ENCODE measurements around the gene MISP.
"Not testable (repeated sequence)": the region's sequence is repeated elsewhere in the genome, so short reads cannot be mapped to it uniquely, and the experiment has no call there.

The MISP gene

GRCh38 chr19:737591-738093 lies 13.3 kb upstream of the MISP start:
- Histone ChIP-seq H3K9me3 (ENCODE audit: control insufficient read depth, low read length) (no peaks in the 10 kb centered on the region), H3K36me3 (ENCODE audit: control insufficient read depth, insufficient read depth, low read length) (no peaks in the 10 kb centered on the region), H3K27me3 (ENCODE audit: control insufficient read depth, insufficient read depth, low read length, poor library complexity, severe bottlenecking) (no peaks in the 10 kb centered on the region), H3K27ac (ENCODE audit: insufficient read depth, low read depth, low read length, poor library complexity, severe bottlenecking) (no peak overlapping the region), H3K4me1 (ENCODE audit: control insufficient read depth, insufficient read depth, low read length) (no peaks in the 10 kb centered on the region), H3K4me3 (ENCODE audit: insufficient read depth, low read depth, low read length) (no peak overlapping the region)
- 43 to 45% methylated on average over 22 of the region's 22 CpGs for WGBS, 2 experiments

- Histone ChIP-seq H3K27me3 (ENCODE audit: control insufficient read depth, insufficient read depth, low read length, poor library complexity, severe bottlenecking) (no peaks in the 10 kb centered on the region), H3K27ac (ENCODE audit: insufficient read depth, low read depth, low read length, poor library complexity, severe bottlenecking) (no peak overlapping the region), H3K4me3 (ENCODE audit: insufficient read depth, low read depth, low read length) (no peak overlapping the region), H3K36me3 (ENCODE audit: control insufficient read depth, insufficient read depth, low read length) (no peaks in the 10 kb centered on the region), H3K4me1 (ENCODE audit: control insufficient read depth, insufficient read depth, low read length) (no peaks in the 10 kb centered on the region), H3K9me3 (ENCODE audit: control insufficient read depth, low read length) (no peaks in the 10 kb centered on the region)
- WGBS, 2 experiments: 94 to 95% methylated on average over 23 of the region's 23 CpGs
Measured at GRCh38 chr19:738509-739128, 12.3 kb upstream of the MISP start.

- WGBS, 2 experiments: 90 to 91% methylated on average over 36 of the region's 36 CpGs
- no peak overlapping the region for H3K4me3 ChIP-seq (ENCODE audit: insufficient read depth, low read depth, low read length)
- H3K36me3 ChIP-seq (ENCODE audit: control insufficient read depth, insufficient read depth, low read length): no peaks in the 10 kb centered on the region
- H3K4me1 ChIP-seq (ENCODE audit: control insufficient read depth, insufficient read depth, low read length): no peaks in the 10 kb centered on the region
- H3K9me3 ChIP-seq (ENCODE audit: control insufficient read depth, low read length): no peaks in the 10 kb centered on the region
- no peak overlapping the region for H3K27ac ChIP-seq (ENCODE audit: insufficient read depth, low read depth, low read length, poor library complexity, severe bottlenecking)
- no peaks in the 10 kb centered on the region for H3K27me3 ChIP-seq (ENCODE audit: control insufficient read depth, insufficient read depth, low read length, poor library complexity, severe bottlenecking)
Measured at GRCh38 chr19:739998-740715, 10.8 kb upstream of the MISP start.

- H3K4me1 ChIP-seq (ENCODE audit: control insufficient read depth, insufficient read depth, low read length); H3K9me3 ChIP-seq (ENCODE audit: control insufficient read depth, low read length); H3K36me3 ChIP-seq (ENCODE audit: control insufficient read depth, insufficient read depth, low read length); H3K27ac ChIP-seq (ENCODE audit: insufficient read depth, low read depth, low read length, poor library complexity, severe bottlenecking); H3K27me3 ChIP-seq (ENCODE audit: control insufficient read depth, insufficient read depth, low read length, poor library complexity, severe bottlenecking); H3K4me3 ChIP-seq (ENCODE audit: insufficient read depth, low read depth, low read length): not testable (repeated sequence)
- WGBS, 2 experiments: 84 to 88% methylated on average over 16 of the region's 16 CpGs
Measured at GRCh38 chr19:740816-741505, 10.0 kb upstream of the MISP start.

GRCh38 chr19:741506-742131 lies 9.3 kb upstream of the MISP start:
- Histone ChIP-seq H3K27me3 (ENCODE audit: control insufficient read depth, insufficient read depth, low read length, poor library complexity, severe bottlenecking) (no peaks in the 10 kb centered on the region), H3K27ac (ENCODE audit: insufficient read depth, low read depth, low read length, poor library complexity, severe bottlenecking) (no peak overlapping the region), H3K36me3 (ENCODE audit: control insufficient read depth, insufficient read depth, low read length) (no peaks in the 10 kb centered on the region), H3K9me3 (ENCODE audit: control insufficient read depth, low read length) (no peaks in the 10 kb centered on the region), H3K4me1 (ENCODE audit: control insufficient read depth, insufficient read depth, low read length) (no peaks in the 10 kb centered on the region), H3K4me3 (ENCODE audit: insufficient read depth, low read depth, low read length) (no peak overlapping the region)
- 67 to 70% methylated on average over 18 of the region's 19 CpGs for WGBS, 2 experiments

- 93 to 94% methylated on average over 24 of the region's 24 CpGs for WGBS, 2 experiments
- Histone ChIP-seq H3K36me3 (ENCODE audit: control insufficient read depth, insufficient read depth, low read length) (peaks cover 4% of the 10 kb centered on the region), H3K4me1 (ENCODE audit: control insufficient read depth, insufficient read depth, low read length) (no peaks in the 10 kb centered on the region), H3K27me3 (ENCODE audit: control insufficient read depth, insufficient read depth, low read length, poor library complexity, severe bottlenecking) (no peaks in the 10 kb centered on the region), H3K4me3 (ENCODE audit: insufficient read depth, low read depth, low read length) (no peak overlapping the region), H3K27ac (ENCODE audit: insufficient read depth, low read depth, low read length, poor library complexity, severe bottlenecking) (no peak overlapping the region), H3K9me3 (ENCODE audit: control insufficient read depth, low read length) (no peaks in the 10 kb centered on the region)
Measured at GRCh38 chr19:742540-743075, 8.3 kb upstream of the MISP start.

GRCh38 chr19:743168-743687 lies 7.7 kb upstream of the MISP start:
- 84 to 85% methylated on average over 13 of the region's 13 CpGs for WGBS, 2 experiments
- H3K27ac ChIP-seq (ENCODE audit: insufficient read depth, low read depth, low read length, poor library complexity, severe bottlenecking): no peak overlapping the region
- H3K4me3 ChIP-seq (ENCODE audit: insufficient read depth, low read depth, low read length): no peak overlapping the region

GRCh38 chr19:745138-745537 lies 5.8 kb upstream of the MISP start:
- not testable (repeated sequence) for H3K27ac ChIP-seq (ENCODE audit: insufficient read depth, low read depth, low read length, poor library complexity, severe bottlenecking); H3K4me1 ChIP-seq (ENCODE audit: control insufficient read depth, insufficient read depth, low read length); H3K27me3 ChIP-seq (ENCODE audit: control insufficient read depth, insufficient read depth, low read length, poor library complexity, severe bottlenecking); H3K36me3 ChIP-seq (ENCODE audit: control insufficient read depth, insufficient read depth, low read length); H3K9me3 ChIP-seq (ENCODE audit: control insufficient read depth, low read length); H3K4me3 ChIP-seq (ENCODE audit: insufficient read depth, low read depth, low read length)
- 91 to 93% methylated on average over 7 of the region's 7 CpGs for WGBS, 2 experiments

More at GRCh38 chr19:743168-743687, 7.7 kb upstream of the MISP start:
- Histone ChIP-seq H3K27me3 (ENCODE audit: control insufficient read depth, insufficient read depth, low read length, poor library complexity, severe bottlenecking) (no peaks in the 10 kb centered on the region), H3K36me3 (ENCODE audit: control insufficient read depth, insufficient read depth, low read length) (peaks cover 5% of the 10 kb centered on the region), H3K4me1 (ENCODE audit: control insufficient read depth, insufficient read depth, low read length) (no peaks in the 10 kb centered on the region), H3K9me3 (ENCODE audit: control insufficient read depth, low read length) (no peaks in the 10 kb centered on the region)

GRCh38 chr19:746208-746819 lies 4.6 kb upstream of the MISP start:
- Histone ChIP-seq H3K27ac (ENCODE audit: insufficient read depth, low read depth, low read length, poor library complexity, severe bottlenecking) (no peak overlapping the region), H3K27me3 (ENCODE audit: control insufficient read depth, insufficient read depth, low read length, poor library complexity, severe bottlenecking) (no peaks in the 10 kb centered on the region), H3K4me3 (ENCODE audit: insufficient read depth, low read depth, low read length) (no peak overlapping the region), H3K36me3 (ENCODE audit: control insufficient read depth, insufficient read depth, low read length) (peaks cover 5% of the 10 kb centered on the region), H3K9me3 (ENCODE audit: control insufficient read depth, low read length) (no peaks in the 10 kb centered on the region), H3K4me1 (ENCODE audit: control insufficient read depth, insufficient read depth, low read length) (no peaks in the 10 kb centered on the region)
- 94% methylated on average over 43 of the region's 43 CpGs for WGBS, 2 experiments

All from ectodermal cell (in vitro differentiated cells).